HCT116 (cell line): Measurements from ENCODE around the gene OSTF1. TPM values are rescaled to one million over a fixed set of nuclear protein-coding genes. Genes with fewer than 3 reads are reported as not detected.

Source experiments
- ATAC-seq: fragments of 200-7000 bp; cut with Tn5 transposase; 2 replicates; pipeline ENCODE4 v1.9.1; 2020; ENCODE audit warnings: mild to moderate bottlenecking, moderate library complexity
- BruUV-seq: library from RNA; stranded (reverse); fragments of 400-500 nt; replicated peaks from 2 replicates; lab custom pipeline; 2021; lab: Mats Ljungman, UMichigan
- CTCF ChIA-PET: fragments of 300-600 bp; sonication (Branson Sonifier 250); formaldehyde crosslinking; loops from one replicate; lab custom pipeline; 2021; ENCODE audit warnings: antibody characterized with exemption; lab: Charles Lee
- POLR2A ChIA-PET: fragments of 300-600, 350-600 bp; sonication (Branson Sonifier 250); formaldehyde crosslinking; loops from one replicate; lab custom pipeline; 2021; ENCODE audit warnings: antibody characterized with exemption; lab: Charles Lee
- RAD21 ChIA-PET, 2 experiments: fragments of 300-600 bp; sonication (Branson Sonifier 250); formaldehyde crosslinking; loops; one replicate each; lab custom pipeline; 2023; ENCODE audit warnings: low total read pairs in 2 of 2; ENCODE audit not compliant: uncharacterized antibody in 2 of 2, unreplicated experiment in 2 of 2, low non-redundant PET in 1 of 2; lab: Charles Lee
- DNase-seq: peaks from one replicate; pipeline ENCODE4 v3.0.0-alpha.2; 2010; ENCODE audit warnings: low read depth, low spot score
- H2AFZ ChIP-seq: fragments of 200-600 bp; shearing (Covaris generic), sonication (generic); 2 replicates; pipeline ENCODE4 v1.6.1; 2017; ENCODE audit warnings: low read depth, mixed run types, mixed read lengths, antibody characterized with exemption, low read length; ENCODE audit not compliant: poor library complexity, severe bottlenecking
- H3K27ac ChIP-seq: 2 replicates; pipeline ENCODE4 v1.5.1; 2012; ENCODE audit warnings: low read depth, low read length
- H3K27me3 ChIP-seq: fragments of 200-600 bp; sonication (generic); 2 replicates; pipeline ENCODE4 v1.6.1; 2016; ENCODE audit warnings: mixed run types, low read length, mixed read lengths; ENCODE audit not compliant: insufficient read depth
- H3K36me3 ChIP-seq, 2 experiments: fragments of 200-500 bp in 1 of 2; fragments of 200-600 bp in 1 of 2; sonication (Bioruptor generic) in 1 of 2; sonication (generic) in 1 of 2; 2 replicates each; pipeline versions ENCODE4 v1.5.1 to v1.6.1; 2014 to 2016; ENCODE audit warnings: low read length in 2 of 2, inconsistent platforms in 1 of 2, mixed read lengths in 1 of 2, mixed run types in 1 of 2; ENCODE audit not compliant: insufficient read depth in 2 of 2, control insufficient read depth in 1 of 2
- H3K4me1 ChIP-seq, 2 experiments: fragments of 200-600 bp in 1 of 2; sonication (generic) in 1 of 2; 2 replicates each; pipeline versions ENCODE4 v1.5.1 to v1.6.1; 2012 to 2017; ENCODE audit warnings: low read length in 2 of 2, inconsistent platforms in 1 of 2, mild to moderate bottlenecking in 1 of 2, mixed read lengths in 1 of 2, mixed run types in 1 of 2, moderate library complexity in 1 of 2; ENCODE audit not compliant: insufficient read depth in 2 of 2, control insufficient read depth in 1 of 2
- H3K4me2 ChIP-seq: fragments of 200-600 bp; sonication (generic); 2 replicates; pipeline ENCODE4 v1.6.1; 2017; ENCODE audit warnings: mixed run types, low read length, mixed read lengths
- H3K4me3 ChIP-seq, 2 experiments: fragments of 200-600 bp in 1 of 2; sonication (generic) in 1 of 2; replicated peaks in 1 of 2; 2 replicates each; pipeline ENCODE4 v1.5.1; 2011 to 2016; ENCODE audit warnings: low read length in 2 of 2, control low read depth in 1 of 2, low read depth in 1 of 2, mild to moderate bottlenecking in 1 of 2, mixed read lengths in 1 of 2, mixed run types in 1 of 2
- H3K79me2 ChIP-seq: fragments of 200-600 bp; sonication (generic); 2 replicates; pipeline ENCODE4 v1.6.1; 2017; ENCODE audit warnings: mild to moderate bottlenecking, mixed run types, low read length, moderate library complexity, mixed read lengths; ENCODE audit not compliant: insufficient read depth
- H3K9ac ChIP-seq: fragments of 200-600 bp; sonication (generic); 2 replicates; pipeline ENCODE4 v1.6.1; 2016; ENCODE audit warnings: low read length, mixed read lengths
- H3K9me2 ChIP-seq: fragments of 200-600 bp; sonication (generic), shearing (Covaris generic); 2 replicates; pipeline ENCODE4 v1.6.1; 2017; ENCODE audit warnings: mixed run types, mild to moderate bottlenecking, moderate library complexity; ENCODE audit not compliant: insufficient read depth
- H3K9me3 ChIP-seq, 2 experiments: fragments of 200-500 bp in 1 of 2; fragments of 200-600 bp in 1 of 2; sonication (Bioruptor generic) in 1 of 2; sonication (generic) in 1 of 2; 2 replicates each; pipeline ENCODE4 v1.6.1; 2014 to 2017; ENCODE audit warnings: low read length in 2 of 2, mixed read lengths in 2 of 2, inconsistent platforms in 1 of 2, low read depth in 1 of 2, mild to moderate bottlenecking in 1 of 2, mixed run types in 1 of 2, moderate library complexity in 1 of 2; ENCODE audit not compliant: control insufficient read depth in 1 of 2, insufficient read depth in 1 of 2
- H4K20me1 ChIP-seq: fragments of 200-600 bp; sonication (generic), shearing (Covaris generic); 2 replicates; pipeline ENCODE4 v1.6.1; 2017; ENCODE audit warnings: mixed run types, mild to moderate bottlenecking, moderate library complexity; ENCODE audit not compliant: insufficient read depth
- CBX3 ChIP-seq: IDR thresholded peaks from 2 replicates; pipeline ENCODE4 v1.6.1; 2012; ENCODE audit warnings: low read depth
- CEBPB ChIP-seq: IDR thresholded peaks from 2 replicates; pipeline ENCODE4 v1.6.1; 2012; ENCODE audit warnings: low read depth
- CTCF ChIP-seq, 3 experiments: fragments of 200-600 bp in 1 of 3; sonication (generic) in 1 of 3; IDR thresholded peaks in 2 of 3; conservative IDR thresholded peaks in 1 of 3; 2 replicates each; pipeline ENCODE4 v1.5.1; 2012 to 2017; ENCODE audit warnings: low read depth in 2 of 3, low read length in 2 of 3, antibody characterized with exemption in 1 of 3, borderline replicate concordance in 1 of 3, control low read depth in 1 of 3, mild to moderate bottlenecking in 1 of 3, mixed read lengths in 1 of 3, mixed run types in 1 of 3, moderate library complexity in 1 of 3; ENCODE audit not compliant: insufficient read depth in 1 of 3
- EGR1 ChIP-seq: IDR thresholded peaks from 2 replicates; pipeline ENCODE4 v1.6.1; 2012; ENCODE audit warnings: low read depth
- EZH2 ChIP-seq: fragments of 200-600 bp; sonication (generic); IDR thresholded peaks from 2 replicates; pipeline ENCODE4 v1.6.1; 2017; ENCODE audit warnings: antibody characterized with exemption, mixed run types
- FOSL1 ChIP-seq: IDR thresholded peaks from 2 replicates; pipeline ENCODE4 v1.6.1; 2012; ENCODE audit warnings: low read depth
- JUND ChIP-seq: IDR thresholded peaks from 2 replicates; pipeline ENCODE4 v1.6.1; 2012
- MAX ChIP-seq: IDR thresholded peaks from 2 replicates; pipeline ENCODE4 v1.6.1; 2012
- POLR2A ChIP-seq: IDR thresholded peaks from 2 replicates; pipeline ENCODE4 v1.7.0; 2011; ENCODE audit warnings: borderline replicate concordance; ENCODE audit not compliant: insufficient read depth, insufficient read length; ENCODE audit errors: extremely low read depth
- POLR2AphosphoS5 ChIP-seq: IDR thresholded peaks from 2 replicates; pipeline ENCODE4 v1.6.1; 2011; ENCODE audit warnings: mild to moderate bottlenecking, low read depth, low read length, moderate library complexity
- SIN3A ChIP-seq: IDR thresholded peaks from 2 replicates; pipeline ENCODE4 v1.6.1; 2012; ENCODE audit warnings: low read depth
- SRF ChIP-seq: IDR thresholded peaks from 2 replicates; pipeline ENCODE4 v1.6.1; 2012; ENCODE audit warnings: low read depth
- intact Hi-C: fragments of 100-400 bp; cut with micrococcal nuclease; formaldehyde crosslinking; loops from 2 replicates; pipeline ENCODE4 v1.10.0; 2022
- total RNA-seq: library from RNA; stranded (reverse); gene quantifications from one replicate; pipeline ENCODE4 v1.2.1, GENCODE V29; 2021; ENCODE audit not compliant: unreplicated experiment

The OSTF1 gene
- total RNA-seq, 1 experiment from 2014 or later: 20.7 TPM

- H3K4me1 ChIP-seq: no peaks in the 10 kb centered on the region
- TF ChIP-seq POLR2A: no peak
- no peak for TF ChIP-seq CBX3
- POLR2A ChIA-PET: interaction anchor here (0.6 kb wide), 1 partner anchor 149 kb away, joined by 4 read pairs; no protein-coding TSS in a partner anchor
- no peaks in the 10 kb centered on the region for H3K36me3 ChIP-seq
- no peaks in the 10 kb centered on the region for H3K27me3 ChIP-seq
- H3K9ac ChIP-seq: no peak overlapping the region
- H3K9me3 ChIP-seq: no peaks in the 10 kb centered on the region
- RAD21 ChIA-PET: no interaction called here
- intact Hi-C loops: no loop called here
- BruUV-seq: no TSS peak
- H2AFZ ChIP-seq: no peak overlapping the region
- ATAC-seq (no peak), DNase-seq (no peak)
- H3K4me2 ChIP-seq: no peak overlapping the region
- H3K27ac ChIP-seq: no peak overlapping the region
- H4K20me1 ChIP-seq: no peaks in the 10 kb centered on the region
- CTCF ChIA-PET: no interaction called here
- H3K79me2 ChIP-seq: no peaks in the 10 kb centered on the region
- H3K9me2 ChIP-seq: no peaks in the 10 kb centered on the region
- H3K4me3 ChIP-seq: no peak overlapping the region
Observed at GRCh38 chr9:75101004-75101588, 12.8 kb downstream of the OSTF1 start.

- no peaks in the 10 kb centered on the region for H3K9me3 ChIP-seq
- intact Hi-C loops: no loop called here
- DNase-seq: no peak
- BruUV-seq: no TSS peak
- no peaks in the 10 kb centered on the region for H3K27me3 ChIP-seq
- H4K20me1 ChIP-seq: no peaks in the 10 kb centered on the region
- no peak overlapping the region for H3K9ac ChIP-seq
- H3K4me3 ChIP-seq: no peak overlapping the region
- H3K4me2 ChIP-seq: no peak overlapping the region
- H3K79me2 ChIP-seq: no peaks in the 10 kb centered on the region
- no peak for ATAC-seq
- CTCF ChIA-PET: no interaction called here
- TF ChIP-seq FOSL1: no peak
- no peak for TF ChIP-seq SIN3A
- no peak for TF ChIP-seq EGR1
- no peak for TF ChIP-seq CEBPB
- no peak for TF ChIP-seq JUND
- no peak for TF ChIP-seq CBX3
- TF ChIP-seq MAX: no peak
- TF ChIP-seq POLR2AphosphoS5: no peak
- no peak for TF ChIP-seq SRF
- no peak for TF ChIP-seq EZH2
- TF ChIP-seq CTCF (IDR thresholded peaks at IDR 0.05 in 2 of 3, conservative IDR thresholded peaks at IDR 0.05 in 1 of 3; ENCODE audit: borderline replicate concordance in 1 of 3, insufficient read depth in 1 of 3, low read depth in 2 of 3, low read length in 2 of 3): no peak
- TF ChIP-seq, all 23 proteins: peak for 0
- Histone ChIP-seq H3K4me1 (no peaks in the 10 kb centered on the region), H2AFZ (no peak overlapping the region), H3K27ac (no peak overlapping the region), H3K36me3 (no peaks in the 10 kb centered on the region), H3K9me2 (no peaks in the 10 kb centered on the region)
- RAD21 ChIA-PET: no interaction called here
- POLR2A ChIA-PET: no interaction called here
Observed at GRCh38 chr9:75102177-75102790, 14.0 kb downstream of the OSTF1 start.
